Osteoblast (primary cell): Measurements from ENCODE around the gene LRCOL1. TPM values are rescaled to one million over a fixed set of nuclear protein-coding genes. Genes with fewer than 3 reads are reported as not detected.
A peak's percentile ranks its signal among the peaks of the same experiment; 100 is the strongest.

Experiments used
- DNase-seq: peaks from one replicate; pipeline ENCODE4 v3.0.0; 2011; ENCODE audit warnings: low spot score, mixed read lengths; ENCODE audit not compliant: insufficient read length; ENCODE audit errors: missing footprints
- H2AFZ ChIP-seq: 2 replicates; pipeline ENCODE4 v1.6.0; 2011; ENCODE audit warnings: mild to moderate bottlenecking, low read length
- H3K27ac ChIP-seq: 2 replicates; pipeline ENCODE4 v1.5.1; 2011; ENCODE audit warnings: mild to moderate bottlenecking, low read depth, low read length, moderate library complexity
- H3K27me3 ChIP-seq: 2 replicates; pipeline ENCODE4 v1.6.0; 2012; ENCODE audit warnings: mild to moderate bottlenecking, control low read depth, inconsistent platforms, low read length, moderate library complexity; ENCODE audit not compliant: insufficient read depth
- H3K36me3 ChIP-seq: 2 replicates; pipeline ENCODE4 v1.5.1; 2011; ENCODE audit warnings: mild to moderate bottlenecking, low read length, control low read depth, moderate library complexity; ENCODE audit not compliant: insufficient read depth
- H3K4me1 ChIP-seq: 2 replicates; pipeline ENCODE4 v1.5.1; 2011; ENCODE audit warnings: mild to moderate bottlenecking, low read length, control low read depth, moderate library complexity; ENCODE audit not compliant: insufficient read depth
- H3K4me2 ChIP-seq: 2 replicates; pipeline ENCODE4 v1.6.0; 2011; ENCODE audit warnings: mild to moderate bottlenecking, low read length; ENCODE audit not compliant: insufficient read depth
- H3K4me3 ChIP-seq: fragments of 200-600 bp; sonication (generic); 3 replicates; pipeline ENCODE4 v1.5.1; 2012; ENCODE audit warnings: mild to moderate bottlenecking, low read length, inconsistent platforms; ENCODE audit not compliant: insufficient read depth
- H3K79me2 ChIP-seq: 2 replicates; pipeline ENCODE4 v1.6.0; 2012; ENCODE audit warnings: mild to moderate bottlenecking, low read length, control low read depth, inconsistent platforms; ENCODE audit not compliant: insufficient read depth
- H3K9me3 ChIP-seq: 2 replicates; pipeline ENCODE4 v1.5.1; 2011; ENCODE audit warnings: low read depth, low read length, control low read depth
- H4K20me1 ChIP-seq: 2 replicates; pipeline ENCODE4 v1.6.0; 2012; ENCODE audit warnings: mild to moderate bottlenecking, low read length, control low read depth; ENCODE audit not compliant: insufficient read depth
- CTCF ChIP-seq: IDR thresholded peaks from 2 replicates; pipeline ENCODE4 v1.5.1; 2011; ENCODE audit warnings: mild to moderate bottlenecking, low read depth, low read length, moderate library complexity; ENCODE audit errors: extremely low read depth
- total RNA-seq: library from RNA; depleted of rRNA; stranded (reverse); fragments of >200 nt; gene quantifications from 2 replicates; pipeline ENCODE4 v1.2.3, GENCODE V29; 2012

The LRCOL1 gene
- total RNA-seq, 1 donor, result not detected

GRCh38 chr12:132649226-132649945, 39.0 kb upstream of the LRCOL1 start:
- Histone ChIP-seq H3K79me2 (no peaks in the 10 kb centered on the region), H3K4me2 (no peak overlapping the region), H3K4me1 (no peaks in the 10 kb centered on the region), H3K36me3 (peaks cover 22% of the 10 kb centered on the region), H3K4me3 (no peak overlapping the region), H3K27me3 (no peaks in the 10 kb centered on the region), H3K9me3 (no peaks in the 10 kb centered on the region), H4K20me1 (no peaks in the 10 kb centered on the region), H2AFZ (no peak overlapping the region), H3K27ac (no peak overlapping the region)
- DNase-seq, result peak; percentile 83
- no peak for TF ChIP-seq CTCF

GRCh38 chr12:132648616-132649225, 38.3 kb upstream of the LRCOL1 start:
- Histone ChIP-seq H3K27ac (no peak overlapping the region), H3K9me3 (no peaks in the 10 kb centered on the region), H3K36me3 (peaks cover 24% of the 10 kb centered on the region), H3K4me2 (no peak overlapping the region), H3K4me3 (no peak overlapping the region), H2AFZ (no peak overlapping the region), H3K79me2 (no peaks in the 10 kb centered on the region), H3K4me1 (no peaks in the 10 kb centered on the region), H3K27me3 (no peaks in the 10 kb centered on the region), H4K20me1 (no peaks in the 10 kb centered on the region)
- TF ChIP-seq CTCF, result no peak
- DNase-seq, result no peak

- DNase-seq, result peak; percentile 72
- no peak for TF ChIP-seq CTCF
- Histone ChIP-seq H3K4me3 (no peak overlapping the region), H3K27ac (no peak overlapping the region), H3K9me3 (no peaks in the 10 kb centered on the region), H3K4me1 (no peaks in the 10 kb centered on the region), H3K27me3 (no peaks in the 10 kb centered on the region), H4K20me1 (no peaks in the 10 kb centered on the region), H3K79me2 (no peaks in the 10 kb centered on the region), H3K4me2 (no peak overlapping the region), H3K36me3 (peaks cover 26% of the 10 kb centered on the region), H2AFZ (no peak overlapping the region)
These were observed 37.5 kb upstream of the LRCOL1 start for GRCh38 chr12:132647858-132648257.

- Histone ChIP-seq H3K4me2 (no peak overlapping the region), H3K27me3 (no peaks in the 10 kb centered on the region), H3K27ac (no peak overlapping the region), H2AFZ (no peak overlapping the region), H3K9me3 (no peaks in the 10 kb centered on the region), H3K4me1 (no peaks in the 10 kb centered on the region), H3K79me2 (no peaks in the 10 kb centered on the region), H4K20me1 (no peaks in the 10 kb centered on the region), H3K4me3 (no peak overlapping the region), H3K36me3 (peaks cover 31% of the 10 kb centered on the region)
- no peak for DNase-seq
- TF ChIP-seq CTCF, result no peak
These were observed 36.5 kb upstream of the LRCOL1 start for GRCh38 chr12:132646850-132647249.
